ENCODE measurements around the gene COL20A1. TPM values are rescaled to one million over a fixed set of nuclear protein-coding genes. Genes with fewer than 3 reads are reported as not detected.

The COL20A1 gene
- not detected for total RNA-seq

- Histone ChIP-seq H3K27me3 (peaks cover 7% of the 10 kb centered on the region), H3K9me3 (no peaks in the 10 kb centered on the region), H3K4me3 (no peak within 1 kb of the TSS), H3K36me3 (peaks cover 0 to 4% of the 10 kb centered on the region in 2 donors), H3K27ac (no peak within 1 kb of the TSS), H3K4me1 (no peaks in the 10 kb centered on the region)
- TF ChIP-seq CTCF (IDR thresholded peaks at IDR 0.05) (no peak), POLR2AphosphoS5 (IDR thresholded peaks at IDR 0.05; ENCODE audit: insufficient read depth in 1 of 2, low read depth in 1 of 2) (no peak), POLR2A (IDR thresholded peaks at IDR 0.05) (no peak)
- intact Hi-C loops (cut with DNase I), result no loop called here
- no peak for DNase-seq (ENCODE audit: extremely low spot score in 2 of 2)
Measured at GRCh38 chr20:63292904-63293303, at the start of gene COL20A1. Gene COL20A1, plus strand, starts transcription at chr20:63293186. Its CDS starts 1,922 bp downstream, at chr20:63295108.

GRCh38 chr20:63243604-63244247 is 49.3 kb upstream of the COL20A1 start:
- Histone ChIP-seq H3K36me3 (no peaks in the 10 kb centered on the region), H3K27ac (no peak overlapping the region), H3K4me3 (no peak overlapping the region), H3K9me3 (no peaks in the 10 kb centered on the region), H3K4me1 (no peaks in the 10 kb centered on the region), H3K27me3 (no peaks in the 10 kb centered on the region)
- no peak for TF ChIP-seq POLR2A (IDR thresholded peaks at IDR 0.05)
- no peak for TF ChIP-seq POLR2AphosphoS5 (IDR thresholded peaks at IDR 0.05; ENCODE audit: insufficient read depth in 1 of 2, low read depth in 1 of 2)
- no peak for TF ChIP-seq CTCF (IDR thresholded peaks at IDR 0.05)
- intact Hi-C loops (cut with DNase I), result no loop called here
- DNase-seq (ENCODE audit: extremely low spot score in 2 of 2), result no peak

GRCh38 chr20:63244468-63244867 is 48.5 kb upstream of the COL20A1 start:
- TF ChIP-seq CTCF (IDR thresholded peaks at IDR 0.05) (no peak), POLR2A (IDR thresholded peaks at IDR 0.05) (no peak), POLR2AphosphoS5 (IDR thresholded peaks at IDR 0.05; ENCODE audit: insufficient read depth in 1 of 2, low read depth in 1 of 2) (no peak)
- Histone ChIP-seq H3K27me3 (no peaks in the 10 kb centered on the region), H3K36me3 (no peaks in the 10 kb centered on the region), H3K27ac (no peak overlapping the region), H3K9me3 (no peaks in the 10 kb centered on the region), H3K4me3 (no peak overlapping the region), H3K4me1 (no peaks in the 10 kb centered on the region)
- intact Hi-C loops (cut with DNase I), result no loop called here
- DNase-seq (ENCODE audit: extremely low spot score in 2 of 2), result no peak

GRCh38 chr20:63246490-63247288 is 46.3 kb upstream of the COL20A1 start:
- DNase-seq (ENCODE audit: extremely low spot score in 2 of 2), result no peak
- H3K27ac ChIP-seq, result no peak overlapping the region
- no peaks in the 10 kb centered on the region for H3K36me3 ChIP-seq
- no peak overlapping the region for H3K4me3 ChIP-seq
- no peaks in the 10 kb centered on the region for H3K4me1 ChIP-seq
- no peaks in the 10 kb centered on the region for H3K27me3 ChIP-seq
- TF ChIP-seq POLR2AphosphoS5 (IDR thresholded peaks at IDR 0.05; ENCODE audit: insufficient read depth in 1 of 2, low read depth in 1 of 2), result no peak
- TF ChIP-seq CTCF (IDR thresholded peaks at IDR 0.05), result no peak
- no peak for TF ChIP-seq POLR2A (IDR thresholded peaks at IDR 0.05)
- intact Hi-C loops (cut with DNase I), result no loop called here
- H3K9me3 ChIP-seq, result no peaks in the 10 kb centered on the region

All from vagina (tissue), 2 donors.